ENCODE measurements around the gene ABHD11. TPM values are rescaled to one million over a fixed set of nuclear protein-coding genes. Genes with fewer than 3 reads are reported as not detected.
A peak's percentile ranks its signal among the peaks of the same experiment; 100 is the strongest.

The ABHD11 gene
- total RNA-seq, 1 donor: 14.8 TPM

- no peak overlapping the region for H3K4me3 ChIP-seq (ENCODE audit: low read depth, low read length)
- no peak for DNase-seq (ENCODE audit: low read depth)
- TF ChIP-seq CTCF (IDR thresholded peaks at IDR 0.05; ENCODE audit: insufficient read depth, low read length): no peak
These were observed 25.8 kb downstream of the ABHD11 start for GRCh38 chr7:73712773-73713172.

DNA sequence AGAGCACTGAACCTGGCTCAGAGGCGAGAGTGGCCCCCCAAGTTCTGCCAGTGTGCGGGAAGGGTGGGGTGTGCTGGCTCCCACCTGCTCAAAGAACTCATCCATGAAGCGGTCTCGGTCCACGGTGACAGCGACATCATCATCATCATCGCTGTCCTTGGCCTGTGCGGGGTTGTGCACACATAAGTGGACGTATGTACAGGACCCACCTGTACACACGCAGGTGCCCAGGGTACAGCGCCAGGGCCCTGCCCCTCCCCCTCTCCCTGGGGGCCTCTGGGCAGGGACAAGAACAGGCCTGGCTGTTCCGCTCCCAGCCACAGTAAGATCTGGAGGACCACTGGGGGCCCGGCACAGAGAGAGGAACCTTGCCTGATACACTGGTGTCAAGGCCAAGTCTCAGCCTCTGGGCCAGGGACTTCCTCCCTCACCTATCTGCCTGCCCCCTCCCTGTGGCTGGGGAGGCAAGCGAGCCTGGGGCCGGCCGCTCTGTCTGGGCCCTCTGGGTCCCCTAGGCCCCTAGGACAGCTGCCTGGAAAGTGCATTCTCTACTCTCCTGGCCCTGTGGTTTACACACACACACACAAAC is 29.5 kb downstream of the ABHD11 start:
- DNase-seq (ENCODE audit: low read depth): no peak
- H3K4me3 ChIP-seq (ENCODE audit: low read depth, low read length): no peak overlapping the region
- no peak for TF ChIP-seq CTCF (IDR thresholded peaks at IDR 0.05; ENCODE audit: insufficient read depth, low read length)

GRCh38 chr7:73707045-73707631 is 31.5 kb downstream of the ABHD11 start:
- no peak overlapping the region for H3K4me3 ChIP-seq (ENCODE audit: low read depth, low read length)
- no peak for DNase-seq (ENCODE audit: low read depth)
- TF ChIP-seq CTCF (IDR thresholded peaks at IDR 0.05; ENCODE audit: insufficient read depth, low read length): no peak

GRCh38 chr7:73706126-73707044 is 32.2 kb downstream of the ABHD11 start:
- no peak overlapping the region for H3K4me3 ChIP-seq (ENCODE audit: low read depth, low read length)
- TF ChIP-seq CTCF (IDR thresholded peaks at IDR 0.05; ENCODE audit: insufficient read depth, low read length): no peak
- DNase-seq (ENCODE audit: low read depth): no peak

DNA sequence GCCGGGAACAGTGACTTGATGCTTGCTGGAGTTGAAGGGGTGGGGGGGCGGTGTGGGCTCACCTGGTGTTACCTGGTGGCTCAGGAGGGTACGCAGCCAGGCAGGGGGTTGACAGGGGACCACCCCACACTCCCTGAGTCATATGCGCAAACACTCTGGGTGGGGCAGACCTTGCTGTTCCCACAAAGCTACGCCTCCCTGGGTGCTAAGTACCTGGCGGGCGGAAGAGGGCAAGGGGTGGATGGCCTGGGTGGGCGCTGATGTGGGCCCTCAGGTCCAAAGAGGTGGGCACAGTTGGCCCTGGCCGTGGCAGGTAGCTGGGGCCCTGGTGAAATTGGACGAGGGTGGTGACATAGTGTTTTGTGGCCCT is 33.1 kb downstream of the ABHD11 start:
- TF ChIP-seq CTCF (IDR thresholded peaks at IDR 0.05; ENCODE audit: insufficient read depth, low read length): no peak
- H3K4me3 ChIP-seq (ENCODE audit: low read depth, low read length): no peak overlapping the region
- DNase-seq (ENCODE audit: low read depth): no peak

GRCh38 chr7:73704640-73705550 is 33.7 kb downstream of the ABHD11 start:
- DNase-seq (ENCODE audit: low read depth): peak; percentile 72
- H3K4me3 ChIP-seq (ENCODE audit: low read depth, low read length): no peak overlapping the region
- TF ChIP-seq CTCF (IDR thresholded peaks at IDR 0.05; ENCODE audit: insufficient read depth, low read length): no peak
